Kidney (tissue), 14 donors: ENCODE data around the gene C10orf62. TPM values are rescaled to one million over a fixed set of nuclear protein-coding genes. Genes with fewer than 3 reads are reported as not detected.

ENCODE experiments used
- DNase-seq, 5 donors: peaks; one replicate each; pipeline ENCODE4 v3.0.0-alpha.2; 2013 to 2020
- FAIRE-seq: peaks from 2 replicates; lab custom pipeline; 2012; peaks lifted over from hg19 to GRCh38; lab: Jason Lieb, UNC
- H3K27ac ChIP-seq, 2 donors: one replicate each; pipeline ENCODE4 v1.7.0; 2013; ENCODE audit warnings: low read depth in 2 of 2, low read length in 2 of 2, inconsistent platforms in 1 of 2
- H3K27me3 ChIP-seq: one replicate; pipeline ENCODE4 v1.7.1; 2013; ENCODE audit warnings: low read length, inconsistent platforms; ENCODE audit not compliant: control insufficient read depth, insufficient read depth
- H3K36me3 ChIP-seq, 3 donors: one replicate each; pipeline versions ENCODE4 v1.7.0 to v1.7.1; 2013; ENCODE audit warnings: low read length in 3 of 3, control low read depth in 1 of 3, inconsistent platforms in 1 of 3; ENCODE audit not compliant: insufficient read depth in 3 of 3, control insufficient read depth in 2 of 3
- H3K4me1 ChIP-seq, 3 donors: one replicate each; pipeline versions ENCODE4 v1.7.0 to v1.7.1; 2013; ENCODE audit warnings: low read length in 3 of 3, inconsistent platforms in 1 of 3, low read depth in 1 of 3; ENCODE audit not compliant: control insufficient read depth in 2 of 3, insufficient read depth in 2 of 3
- H3K4me3 ChIP-seq, 3 donors: one replicate each; pipeline versions ENCODE4 v1.7.0 to v1.8.1; 2013; ENCODE audit warnings: low read length in 3 of 3, control low read depth in 1 of 3, inconsistent platforms in 1 of 3
- H3K9ac ChIP-seq, 3 donors: one replicate each; pipeline versions ENCODE4 v1.7.0 to v1.7.1; 2013; ENCODE audit warnings: low read length in 3 of 3, control low read depth in 1 of 3, inconsistent platforms in 1 of 3
- H3K9me3 ChIP-seq, 3 donors: one replicate each; pipeline versions ENCODE4 v1.7.0 to v1.7.1; 2013; ENCODE audit warnings: low read length in 3 of 3, control low read depth in 1 of 3, inconsistent platforms in 1 of 3; ENCODE audit not compliant: control insufficient read depth in 2 of 3, insufficient read depth in 1 of 3
- CTCF ChIP-seq: IDR thresholded peaks from 3 replicates; pipeline ENCODE4 v1.5.1; 2012; ENCODE audit warnings: mild to moderate bottlenecking, moderate library complexity, borderline replicate concordance; ENCODE audit not compliant: insufficient read depth; ENCODE audit errors: extremely low read depth
- intact Hi-C: fragments of 100-400 bp; cut with DNase I; formaldehyde crosslinking; loops from one replicate; pipeline ENCODE4 v1.11.1; 2022
- polyA plus RNA-seq: library from polyadenylated mRNA; stranded (reverse); fragments of 350-450 nt; fragmentation: Illumina TruSeq; extraction: RNeasy Lipid Tissue Mini Kit (QIAGEN cat#74804); gene quantifications from one replicate; pipeline ENCODE4 v1.2.3, GENCODE V29; 2014; ENCODE audit warnings: low read depth, low replicate concordance; ENCODE audit not compliant: insufficient read depth
- total RNA-seq: library from RNA; stranded (reverse); fragmentation: NEBNext Ultra II Directional; extraction: Animal tissue kit (Norgen Biotek cat#: 25700); gene quantifications from one replicate; pipeline ENCODE4 v1.2.1, GENCODE V29; 2021
- donor health status: control.
- donor health status: control.
- donor health status: control.
- donor health status: control.
- donor health status: control.
- donor health status: DM: yes; HTN: yes; CAD: no.
- donor health status: Normal renal cell carcinoma (clear cell type).

C10orf62 gene
- total and polyA plus RNA-seq, 2 donors from 2014 or later: 0.77 to 1.6 TPM

GRCh38 chr10:97590082-97590747 lies 694 bp downstream of the C10orf62 start:
- intact Hi-C loops: no loop called here
- H3K9ac ChIP-seq: peak overlapping the region in 1 of 3 donors; percentile 12
- H3K36me3 ChIP-seq: no peaks in the 10 kb centered on the region
- FAIRE-seq (no peak), DNase-seq (no peak)
- no peaks in the 10 kb centered on the region for H3K27me3 ChIP-seq
- no peak overlapping the region for H3K4me3 ChIP-seq
- no peak overlapping the region for H3K27ac ChIP-seq
- peaks cover 0 to 16% (median 7%) of the 10 kb centered on the region in 3 donors for H3K4me1 ChIP-seq
- no peaks in the 10 kb centered on the region for H3K9me3 ChIP-seq
- TF ChIP-seq CTCF: no peak

GRCh38 chr10:97590748-97591495 lies 1.4 kb downstream of the C10orf62 start:
- H3K9ac ChIP-seq: no peak overlapping the region
- no peaks in the 10 kb centered on the region for H3K27me3 ChIP-seq
- no peak for DNase-seq
- no peaks in the 10 kb centered on the region for H3K36me3 ChIP-seq
- no peaks in the 10 kb centered on the region for H3K9me3 ChIP-seq
- intact Hi-C loops: no loop called here
- H3K27ac ChIP-seq: no peak overlapping the region
- peaks cover 0 to 16% (median 2%) of the 10 kb centered on the region in 3 donors for H3K4me1 ChIP-seq
- no peak for FAIRE-seq
- no peak for TF ChIP-seq CTCF
- no peak overlapping the region for H3K4me3 ChIP-seq

GRCh38 chr10:97593421-97593820 lies 3.9 kb downstream of the C10orf62 start:
- H3K27ac ChIP-seq: no peak overlapping the region
- DNase-seq: no peak
- no peaks in the 10 kb centered on the region for H3K9me3 ChIP-seq
- no peak overlapping the region for H3K9ac ChIP-seq
- no peak for FAIRE-seq
- no peak for TF ChIP-seq CTCF
- peaks cover 0 to under 1% (median 0%) of the 10 kb centered on the region in 3 donors for H3K36me3 ChIP-seq
- no peaks in the 10 kb centered on the region for H3K27me3 ChIP-seq
- intact Hi-C loops: no loop called here
- H3K4me1 ChIP-seq: peaks cover 0 to 12% (median 2%) of the 10 kb centered on the region in 3 donors
- H3K4me3 ChIP-seq: no peak overlapping the region
